IMR-90 (cell line): ENCODE measurements around the gene HAP1. TPM values are rescaled to one million over a fixed set of nuclear protein-coding genes. Genes with fewer than 3 reads are reported as not detected.

Source experiments
- ATAC-seq: fragments of 200-7000 bp; cut with Tn5 transposase; 2 replicates; pipeline ENCODE4 v1.9.1; 2020; ENCODE audit warnings: low read depth, mild to moderate bottlenecking, moderate library complexity
- BruUV-seq: library from RNA; stranded (reverse); fragments of 400-500 nt; replicated peaks from 2 replicates; lab custom pipeline; 2021; lab: Mats Ljungman, UMichigan
- CTCF ChIA-PET: fragments of 300-600 bp; formaldehyde crosslinking; extraction: SDS; loops from one replicate; lab custom pipeline; 2021; ENCODE audit warnings: antibody characterized with exemption; lab: Yijun Ruan, JAX
- POLR2A ChIA-PET: fragments of 300-600 bp; sonication (Branson Sonifier 250); formaldehyde crosslinking; loops from one replicate; lab custom pipeline; 2022; ENCODE audit warnings: antibody characterized with exemption; ENCODE audit not compliant: unreplicated experiment; lab: Charles Lee
- DNase-seq: peaks from one replicate; pipeline ENCODE4 v3.0.0; 2013
- H2AFZ ChIP-seq: replicated peaks from 2 replicates; pipeline ENCODE3; 2013; ENCODE audit warnings: low read length, mild to moderate bottlenecking; ENCODE audit not compliant: poor library complexity
- H2AK5ac ChIP-seq: 2 replicates; pipeline ENCODE4 v1.6.1; 2013; ENCODE audit warnings: low read depth, low read length, inconsistent platforms
- H2AK9ac ChIP-seq: replicated peaks from 2 replicates; pipeline ENCODE3; 2013; ENCODE audit warnings: mild to moderate bottlenecking, low read depth, low read length, moderate library complexity; ENCODE audit not compliant: poor library complexity
- H2BK120ac ChIP-seq: 2 replicates; pipeline ENCODE4 v1.6.1; 2013; ENCODE audit warnings: low read depth, low read length, inconsistent platforms
- H2BK15ac ChIP-seq: 3 replicates; pipeline ENCODE4 v1.6.1; 2013; ENCODE audit warnings: low read depth, low read length, inconsistent platforms
- H2BK20ac ChIP-seq: 2 replicates; pipeline ENCODE4 v1.6.1; 2013; ENCODE audit warnings: low read depth, mild to moderate bottlenecking, inconsistent platforms, low read length, moderate library complexity
- H2BK5ac ChIP-seq: 2 replicates; pipeline ENCODE4 v1.6.1; 2013; ENCODE audit warnings: mild to moderate bottlenecking, low read depth, low read length, inconsistent platforms; ENCODE audit not compliant: poor library complexity, severe bottlenecking
- H3K14ac ChIP-seq: replicated peaks from 2 replicates; pipeline ENCODE4 v1.6.1; 2013; ENCODE audit warnings: low read depth, low read length, inconsistent platforms
- H3K18ac ChIP-seq: 2 replicates; pipeline ENCODE4 v1.6.1; 2013; ENCODE audit warnings: low read depth, low read length, control low read depth
- H3K23ac ChIP-seq: 2 replicates; pipeline ENCODE4 v1.6.1; 2013; ENCODE audit warnings: low read depth, low read length, inconsistent platforms
- H3K27ac ChIP-seq: 2 replicates; pipeline ENCODE4 v1.5.1; 2013; ENCODE audit warnings: mild to moderate bottlenecking, control low read depth, low read length; ENCODE audit not compliant: insufficient read depth
- H3K27me3 ChIP-seq: 2 replicates; pipeline ENCODE4 v1.6.1; 2013; ENCODE audit warnings: low read length; ENCODE audit not compliant: control insufficient read depth, insufficient read depth
- H3K36me3 ChIP-seq: 2 replicates; pipeline ENCODE4 v1.6.1; 2013; ENCODE audit warnings: low read length, mixed read lengths; ENCODE audit not compliant: control insufficient read depth, insufficient read depth
- H3K4ac ChIP-seq: 2 replicates; pipeline ENCODE4 v1.6.1; 2013; ENCODE audit warnings: low read depth, low read length, inconsistent platforms
- H3K4me1 ChIP-seq: 2 replicates; pipeline ENCODE4 v1.6.1; 2013; ENCODE audit warnings: low read length, mixed read lengths; ENCODE audit not compliant: control insufficient read depth, insufficient read depth
- H3K4me2 ChIP-seq: 2 replicates; pipeline ENCODE4 v1.6.1; 2013; ENCODE audit warnings: low read depth, mild to moderate bottlenecking, control low read depth, low read length, moderate library complexity
- H3K4me3 ChIP-seq: 2 replicates; pipeline ENCODE4 v1.5.1; 2013; ENCODE audit warnings: low read depth, mild to moderate bottlenecking, control low read depth, low read length, moderate library complexity; ENCODE audit not compliant: insufficient read depth
- H3K56ac ChIP-seq: 2 replicates; pipeline ENCODE4 v1.6.1; 2013; ENCODE audit warnings: low read length, inconsistent platforms; ENCODE audit not compliant: insufficient read depth; ENCODE audit errors: extremely low read depth
- H3K79me1 ChIP-seq, 2 experiments: 2 replicates each; pipeline ENCODE4 v1.6.1; 2013; ENCODE audit warnings: low read length in 2 of 2, inconsistent platforms in 1 of 2, low read depth in 1 of 2
- H3K9ac ChIP-seq: 2 replicates; pipeline ENCODE4 v1.6.1; 2013; ENCODE audit warnings: low read depth, low read length, control low read depth
- H3K9me1 ChIP-seq: 2 replicates; pipeline ENCODE4 v1.6.1; 2013; ENCODE audit warnings: low read length, inconsistent platforms; ENCODE audit not compliant: insufficient read depth
- H3K9me3 ChIP-seq: 2 replicates; pipeline ENCODE4 v1.6.1; 2013; ENCODE audit warnings: low read length; ENCODE audit not compliant: control insufficient read depth, insufficient read depth
- H4K20me1 ChIP-seq: 2 replicates; pipeline ENCODE4 v1.6.1; 2013; ENCODE audit warnings: low read length, inconsistent platforms; ENCODE audit not compliant: insufficient read depth
- H4K5ac ChIP-seq: 2 replicates; pipeline ENCODE4 v1.6.1; 2013; ENCODE audit warnings: mild to moderate bottlenecking, low read depth, low read length, control low read depth
- H4K8ac ChIP-seq, 2 experiments: 2 replicates each; pipeline ENCODE4 v1.6.1; 2013; ENCODE audit warnings: low read depth in 2 of 2, low read length in 2 of 2, control low read depth in 1 of 2, inconsistent platforms in 1 of 2
- H4K91ac ChIP-seq: 2 replicates; pipeline ENCODE4 v1.6.1; 2013; ENCODE audit warnings: low read depth, low read length, inconsistent platforms; ENCODE audit not compliant: insufficient read depth
- BHLHE40 ChIP-seq: fragments of 150-350 bp; IDR thresholded peaks from 2 replicates; pipeline ENCODE4 v1.6.1; 2016; ENCODE audit warnings: mild to moderate bottlenecking, low read depth, low read length
- CEBPB ChIP-seq: IDR thresholded peaks from 2 replicates; pipeline ENCODE4 v1.6.1; 2012; ENCODE audit warnings: low read depth, low read length, improper control_type of control experiment
- ELK1 ChIP-seq: fragments of 150-350 bp; IDR thresholded peaks from 2 replicates; pipeline ENCODE4 v1.6.1; 2016; ENCODE audit warnings: low read depth, mild to moderate bottlenecking, low read length, moderate library complexity, borderline replicate concordance
- FOS ChIP-seq: fragments of 150-350 bp; IDR thresholded peaks from 2 replicates; pipeline ENCODE4 v1.6.1; 2016; ENCODE audit warnings: low read depth, low read length
- MAFK ChIP-seq: IDR thresholded peaks from 2 replicates; pipeline ENCODE4 v1.6.1; 2012; ENCODE audit warnings: low read depth, low read length, improper control_type of control experiment
- MAZ ChIP-seq: IDR thresholded peaks from 2 replicates; pipeline ENCODE4 v1.6.1; 2012; ENCODE audit warnings: low read depth, mild to moderate bottlenecking, low read length, improper control_type of control experiment, moderate library complexity, borderline replicate concordance
- MXI1 ChIP-seq: IDR thresholded peaks from 2 replicates; pipeline ENCODE4 v1.6.1; 2012; ENCODE audit warnings: low read depth, mild to moderate bottlenecking, low read length, moderate library complexity, borderline replicate concordance
- NFE2L2 ChIP-seq: fragments of 150-350 bp; IDR thresholded peaks from 2 replicates; pipeline ENCODE4 v1.6.1; 2016; ENCODE audit warnings: low read depth, mild to moderate bottlenecking, low read length
- POLR2A ChIP-seq: IDR thresholded peaks from 2 replicates; pipeline ENCODE4 v1.6.1; 2012; ENCODE audit warnings: mild to moderate bottlenecking, low read depth, low read length
- RAD21 ChIP-seq: IDR thresholded peaks from 2 replicates; pipeline ENCODE4 v1.6.1; 2012; ENCODE audit warnings: low read length, improper control_type of control experiment
- RFX5 ChIP-seq: IDR thresholded peaks from 2 replicates; pipeline ENCODE4 v1.8.0; 2012; ENCODE audit warnings: low read depth, mild to moderate bottlenecking, low read length, moderate library complexity
- USF2 ChIP-seq: fragments of 150-350 bp; IDR thresholded peaks from 2 replicates; pipeline ENCODE4 v1.6.1; 2017; ENCODE audit warnings: mild to moderate bottlenecking, antibody characterized with exemption, low read length, low read depth
- WGBS, 2 experiments: methylation state at CpG; one replicate each; pipeline versions ENCODE4 v1.1.5 to v1.1.7; 2013; ENCODE audit warnings: missing lambda C conversion rate in 2 of 2; ENCODE audit not compliant: insufficient read length in 1 of 2; ENCODE audit errors: extremely low coverage in 2 of 2; 5-methylcytosine and 5-hydroxymethylcytosine counted together
- dilution Hi-C: fragments of 300-500 bp; cut with HindIII; formaldehyde crosslinking; loops from one replicate; pipeline ENCODE4 v1.14.3; 2018; ENCODE audit warnings: low sequenced_read_pairs; ENCODE audit not compliant: unreplicated experiment
- in situ Hi-C: fragments of 300-500 bp; cut with MboI; formaldehyde crosslinking; loops from 3 replicates; pipeline ENCODE4 v1.14.3; 2019; ENCODE audit warnings: low sequenced_read_pairs, inconsistent platforms, mixed read lengths
- intact Hi-C: fragments of 100-400 bp; cut with micrococcal nuclease; formaldehyde crosslinking; loops from 2 replicates; pipeline ENCODE4 v1.10.0; 2022
- polyA plus RNA-seq, 3 experiments: library from polyadenylated mRNA; depleted of rRNA; stranded (reverse); fragments of >200 nt; gene quantifications; 2 replicates each; pipeline ENCODE4 v1.2.3, GENCODE V29; 2012; ENCODE audit warnings: low replicate concordance in 1 of 3
- total RNA-seq: library from RNA; depleted of rRNA; stranded (reverse); fragments of >200 nt; gene quantifications from 2 replicates; pipeline ENCODE4 v1.2.3, GENCODE V29; 2012

The HAP1 gene
- total and polyA plus RNA-seq, 2 of the 4 experiments (the other 2 are of a cell fraction) = under 0.01 to 0.09 TPM

GRCh38 chr17:41739661-41740352 lies 5.4 kb upstream of the HAP1 start:
- TF ChIP-seq ELK1 (no peak), BHLHE40 (no peak), MAFK (no peak), FOS (no peak), POLR2A (no peak), MXI1 (no peak), NFE2L2 (no peak), CEBPB (no peak), RFX5 (no peak), MAZ (no peak), USF2 (no peak), RAD21 (no peak)
- CTCF ChIA-PET = no interaction called here
- Histone ChIP-seq H3K4me3 (no peak overlapping the region), H2BK120ac (no peak overlapping the region), H3K56ac (no peak overlapping the region), H3K9me3 (no peaks in the 10 kb centered on the region), H3K27me3 (peaks cover 24% of the 10 kb centered on the region), H2BK5ac (no peak overlapping the region), H3K4me2 (no peak overlapping the region), H3K23ac (0 out of 2 replicates have a peak overlapping the region, but pooled peaks have one; percentile 52), H3K14ac (peak overlapping the region; percentile 63; the same call in 1 of the 2 replicates), H3K18ac (no peak overlapping the region), H3K4me1 (peaks cover 5% of the 10 kb centered on the region; the same call in 1 of the 2 replicates), H2AK5ac (peak overlapping the region; percentile 20), H3K9ac (no peak overlapping the region), H3K79me1 (no peaks in the 10 kb centered on the region), H2AK9ac (peak overlapping the region; percentile 82), H4K8ac (no peak overlapping the region), H4K5ac (no peak overlapping the region), H3K27ac (no peak overlapping the region), H2BK15ac (peak overlapping the region; percentile 22; the same call in 1 of the 3 replicates), H3K36me3 (no peaks in the 10 kb centered on the region), H2BK20ac (no peak overlapping the region), H4K91ac (no peak overlapping the region), H3K9me1 (no peaks in the 10 kb centered on the region), H3K4ac (0 out of 2 replicates have a peak overlapping the region, but pooled peaks have one; percentile 13), H2AFZ (peak overlapping the region; percentile 41), H4K20me1 (no peaks in the 10 kb centered on the region)
- no CpG with 5 or more reads among the region's 9 CpGs for WGBS, 2 experiments
- peak; percentile 24 for DNase-seq
- in situ Hi-C loops (loop anchor here (5.0 to 10.0 kb wide), 2 partner anchors 62 to 225 kb away; partner anchors contain the start of gene CNP), intact Hi-C loops (loop anchor here (5.0 kb wide), 1 partner anchor 127 kb away; the partner anchor contains the start of gene KLHL11), dilution Hi-C loops (no loop called here)
- no TSS peak for BruUV-seq
- ATAC-seq = peak; percentile 6; the same call in 1 of the 2 replicates
- POLR2A ChIA-PET = interaction anchor here (0.6 kb wide), 1 partner anchor 190 kb away, joined by 4 read pairs; the partner anchor contains the start of gene ODAD4
